ENCODE measurements around the gene FBXO24.

DNA sequence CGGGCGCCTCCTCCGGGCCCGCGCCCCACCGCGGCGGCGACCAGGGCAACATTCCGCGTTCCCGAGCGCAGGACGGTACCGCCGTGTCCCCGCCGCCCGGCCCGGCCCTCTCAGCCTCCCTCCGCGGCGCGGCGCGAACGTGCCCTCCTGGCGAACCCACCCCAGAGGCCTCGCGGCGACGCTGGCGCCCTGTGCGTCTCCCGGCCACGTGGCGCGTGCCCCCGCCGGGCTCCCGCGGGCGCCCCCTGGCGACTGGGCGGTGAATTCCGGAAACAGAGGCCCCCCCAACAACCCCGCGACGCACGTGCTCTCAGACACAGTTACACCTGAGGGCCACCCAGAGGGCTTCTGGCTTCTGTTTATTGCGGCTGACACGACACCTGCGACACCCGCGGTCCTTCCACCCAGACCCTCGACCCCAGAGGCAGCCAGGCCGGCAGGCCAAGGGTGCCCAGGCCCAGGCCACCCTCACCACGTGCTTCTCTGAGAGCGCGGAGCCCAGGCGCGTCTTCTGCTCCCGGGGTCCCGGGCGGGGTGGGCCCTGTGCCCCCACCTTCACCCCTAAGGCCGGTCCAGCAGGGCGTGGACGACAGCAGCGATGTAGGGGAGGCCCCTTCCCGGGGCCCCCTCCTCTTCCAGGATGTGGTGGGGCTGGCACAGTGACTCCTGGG, 12.3 kb upstream of the FBXO24 start, which contains the start of gene SAP25:
- no peak for TF ChIP-seq CTCF (IDR thresholded peaks at IDR 0.05; ENCODE audit: poor library complexity)
- TF ChIP-seq EZH2 (IDR thresholded peaks at IDR 0.05; ENCODE audit: borderline replicate concordance): no peak

All from hepatocyte (in vitro differentiated cells).